GM18909 (cell line): ENCODE measurements around the gene SLC25A12.
A peak's percentile ranks its signal among the peaks of the same experiment; 100 is the strongest.
"Not testable (repeated sequence)": the region's sequence is repeated elsewhere in the genome, so short reads cannot be mapped to it uniquely, and the experiment has no call there.

Experiments used
- ATAC-seq: cut with Tn5 transposase; IDR thresholded peaks from one replicate; pipeline ENCODE4 v1.9.1; 2021; ENCODE audit warnings: mild to moderate bottlenecking; ENCODE audit not compliant: unreplicated experiment, poor library complexity

The SLC25A12 gene

DNA sequence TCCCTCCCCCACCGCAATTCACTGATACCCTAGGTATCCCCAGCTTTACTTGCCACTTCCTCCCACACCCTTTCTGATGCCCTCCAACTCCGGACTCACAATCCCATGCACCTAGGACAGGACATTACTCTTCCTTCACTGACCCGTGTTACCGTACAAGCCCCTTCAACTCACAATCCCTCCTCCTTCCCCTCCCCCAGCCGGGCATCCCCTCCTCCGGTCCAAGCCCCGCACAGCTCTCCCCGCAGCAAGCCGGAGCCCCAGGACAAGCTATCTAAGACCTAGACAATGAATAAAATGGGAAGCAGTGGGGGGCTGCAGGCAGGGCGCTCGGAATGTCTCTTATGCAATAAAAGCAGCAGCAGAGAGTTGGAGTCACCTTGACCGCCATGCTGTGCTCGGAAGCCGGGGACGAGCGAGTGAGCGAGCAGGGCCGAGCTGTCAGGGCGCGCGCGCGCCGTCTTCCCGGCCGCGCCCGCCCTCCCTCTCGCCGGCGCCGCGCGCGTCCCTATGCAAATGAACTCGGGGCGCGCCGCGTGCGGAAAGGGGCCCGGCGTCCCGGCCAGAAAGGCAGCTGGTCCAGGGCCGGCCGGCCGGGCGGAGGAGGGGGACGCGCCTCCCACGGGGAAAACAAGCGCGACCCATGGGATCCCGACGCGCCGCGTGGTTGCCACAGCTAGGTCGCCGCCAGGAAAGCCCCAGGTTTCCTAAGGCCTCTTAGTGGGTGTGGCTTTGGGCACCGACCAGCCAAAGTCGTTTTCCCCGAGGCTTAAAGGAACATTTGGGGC is at the start of gene SLC25A12:
TSS of gene SLC25A12 (minus strand) at position 421 of the 788 bp plus-strand sequence. CDS start at position 391, 30 bp downstream.
- ATAC-seq: peak; percentile 90

- ATAC-seq: no peak
Measured at GRCh38 chr2:171941316-171941699, 47.3 kb upstream of the SLC25A12 start.

DNA sequence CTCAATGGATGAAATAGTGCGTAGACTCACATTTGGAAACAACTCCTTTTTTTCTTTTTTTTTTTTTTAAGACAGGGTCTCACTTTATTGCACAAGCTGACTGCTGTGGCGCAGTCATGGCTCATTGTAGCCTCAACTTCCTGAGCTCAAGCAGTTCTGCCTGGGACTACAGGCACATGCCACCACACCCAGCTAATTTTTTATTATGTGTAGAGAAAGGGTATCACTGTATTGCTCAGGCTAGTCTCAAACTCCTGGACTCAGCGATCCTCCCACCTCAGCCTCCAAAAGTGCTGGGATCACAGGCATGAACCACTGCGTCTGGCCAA is 45.7 kb upstream of the SLC25A12 start:
- no peak for ATAC-seq

DNA sequence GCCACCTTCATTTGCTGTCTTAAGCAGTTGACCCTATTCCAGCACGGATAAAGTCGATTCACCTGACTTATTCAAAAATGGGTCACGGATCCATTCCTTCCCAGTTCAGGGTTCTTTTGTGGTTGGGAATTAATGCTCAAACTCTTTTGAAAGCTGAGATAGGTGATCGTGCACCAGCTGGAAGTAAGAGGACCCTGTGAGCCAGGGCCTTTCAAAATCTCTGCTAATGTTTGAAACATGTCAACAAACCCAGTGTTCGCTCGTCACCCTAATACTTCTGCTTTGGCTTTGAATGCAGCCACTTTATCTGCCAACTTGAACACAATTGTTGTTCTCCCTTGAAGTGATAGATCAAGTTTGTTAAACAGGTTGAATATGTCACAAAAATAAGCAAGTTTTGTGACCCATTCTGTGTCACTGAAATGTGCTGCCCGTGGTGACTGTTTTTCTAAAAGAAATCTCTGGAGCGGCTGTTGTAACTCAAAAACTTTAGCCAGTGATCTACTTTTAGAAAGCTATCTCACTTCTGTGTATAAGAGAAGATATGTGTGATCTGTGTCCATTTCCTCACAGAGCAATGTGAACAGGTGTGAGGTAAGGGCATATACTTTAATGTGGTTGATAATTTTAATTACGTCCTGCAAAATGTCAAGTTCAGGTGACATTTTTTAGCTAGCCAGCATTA is 45.2 kb upstream of the SLC25A12 start:
- ATAC-seq: no peak

- no peak for ATAC-seq
Measured at GRCh38 chr2:171930385-171930784, 36.3 kb upstream of the SLC25A12 start.

- ATAC-seq: no peak
Measured at GRCh38 chr2:171924170-171924942, 30.3 kb upstream of the SLC25A12 start.

- no peak for ATAC-seq
Measured at GRCh38 chr2:171923206-171923605, 29.2 kb upstream of the SLC25A12 start.

- peak; percentile 99 for ATAC-seq
Measured at GRCh38 chr2:171922230-171923022, 28.4 kb upstream of the SLC25A12 start, which contains the start of gene HAT1. HAT1 (plus strand) TSS chr2:171922461; CDS start chr2:171922501, 40 bp downstream.

DNA sequence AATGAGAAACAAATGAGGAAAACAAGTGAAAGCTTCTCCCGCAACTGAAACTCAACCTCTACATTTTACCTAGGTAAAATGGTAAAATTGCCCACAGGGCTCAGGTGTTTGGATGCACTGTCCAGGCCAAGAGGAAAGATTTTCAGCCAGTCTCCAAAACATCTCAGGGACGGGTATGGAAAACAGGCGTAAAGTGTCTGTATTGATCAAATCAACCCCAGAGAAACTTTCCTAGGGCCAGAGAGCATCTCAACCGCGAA is 27.9 kb upstream of the SLC25A12 start:
- no peak for ATAC-seq

DNA sequence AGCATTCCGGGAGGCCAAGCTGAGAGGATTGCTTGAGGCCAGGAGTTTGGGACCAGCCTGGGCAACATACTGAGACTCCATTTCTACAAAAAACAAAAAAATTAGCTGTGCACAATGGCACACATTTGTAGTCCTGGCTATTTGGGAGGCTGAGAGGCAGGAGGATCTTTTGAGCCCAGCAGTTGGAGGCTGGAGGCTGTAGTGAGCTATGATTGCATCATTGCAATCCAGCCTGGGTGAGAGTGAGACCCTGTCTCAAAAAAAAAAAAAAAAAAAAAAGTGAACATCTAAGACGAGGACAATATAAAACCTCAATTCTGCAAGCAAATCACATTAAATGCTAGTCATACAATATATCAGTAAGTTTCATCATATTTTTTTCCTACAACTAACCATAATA is 25.4 kb upstream of the SLC25A12 start:
- no peak for ATAC-seq

GRCh38 chr2:171913517-171913916 is 19.5 kb upstream of the SLC25A12 start:
- ATAC-seq: no peak

DNA sequence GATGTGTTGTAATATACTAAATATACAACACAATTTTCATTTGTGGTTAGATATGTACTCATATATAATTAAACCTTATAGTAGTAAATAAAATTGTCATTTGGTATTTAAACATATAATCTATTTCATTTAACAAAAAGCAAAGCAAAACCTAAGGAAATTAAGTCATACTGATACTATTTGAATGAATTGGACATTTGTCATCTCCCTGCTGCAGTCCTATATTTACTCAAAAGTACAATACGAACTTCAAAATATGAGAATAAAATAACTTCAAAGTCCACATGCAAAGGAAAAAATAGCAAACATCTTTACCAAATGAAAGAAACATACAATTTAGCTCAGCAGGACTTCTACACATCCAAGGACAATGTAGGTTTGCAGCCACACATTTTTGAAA is 16.4 kb upstream of the SLC25A12 start:
- no peak for ATAC-seq

GRCh38 chr2:171909266-171909665 is 15.2 kb upstream of the SLC25A12 start:
- no peak for ATAC-seq

DNA sequence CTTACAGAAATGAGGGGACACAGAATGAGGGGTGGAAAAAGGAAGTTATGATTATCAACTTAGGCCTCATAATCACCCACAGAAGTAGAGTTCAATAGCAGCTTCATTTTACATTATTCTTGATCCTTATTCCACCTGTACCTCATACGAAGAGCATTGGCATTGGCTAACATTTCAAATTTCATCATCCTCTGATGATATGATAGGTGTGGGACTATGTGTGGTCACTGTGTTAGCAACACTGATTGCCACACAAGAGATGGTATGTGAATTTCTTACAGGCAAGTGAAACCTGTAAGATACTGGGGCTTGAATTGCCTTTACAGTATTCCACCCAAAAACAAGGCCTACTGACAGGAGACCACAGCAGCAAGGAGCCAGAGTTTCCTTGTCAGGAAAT is 14.2 kb upstream of the SLC25A12 start:
- no peak for ATAC-seq

GRCh38 chr2:171902840-171903420 is 8.9 kb upstream of the SLC25A12 start:
- no peak for ATAC-seq

GRCh38 chr2:171899623-171900282 is 5.7 kb upstream of the SLC25A12 start:
- not testable (repeated sequence) for ATAC-seq

- no peak for ATAC-seq
Measured at GRCh38 chr2:171895786-171896185, 1.7 kb upstream of the SLC25A12 start.

GRCh38 chr2:171894612-171894947 is 536 bp upstream of the SLC25A12 start:
- no peak for ATAC-seq

DNA sequence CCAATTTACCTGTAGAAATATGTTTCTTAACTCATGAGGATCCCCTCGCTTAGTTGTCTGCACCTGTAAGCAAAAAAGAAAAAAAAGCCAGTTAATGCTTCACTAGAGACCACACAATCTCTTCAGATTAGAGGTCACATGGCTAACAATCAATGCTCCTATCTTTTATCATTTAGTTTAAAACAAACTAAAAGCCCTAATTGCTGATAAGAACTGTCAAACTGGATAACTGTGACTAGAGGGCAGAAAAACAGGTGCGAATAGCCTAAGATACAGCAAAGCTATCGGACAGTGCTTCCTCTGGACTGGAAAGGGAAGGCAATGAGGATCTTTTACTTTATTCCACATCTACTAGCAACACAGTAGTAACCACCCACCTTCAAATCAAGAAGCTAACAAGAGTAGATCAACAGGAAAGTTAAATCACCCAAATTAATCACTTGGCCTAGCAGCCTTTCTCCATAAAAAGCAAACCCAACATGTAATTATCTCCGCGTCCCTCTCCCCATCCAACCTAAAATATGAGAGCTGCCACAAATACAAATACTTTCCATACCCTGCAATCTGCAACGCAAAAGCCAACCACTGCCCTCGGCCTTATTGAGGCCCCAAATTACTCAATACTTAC is 734 bp downstream of the SLC25A12 start:
- no peak for ATAC-seq
